ENCODE measurements around the gene RET.

The RET gene

DNA sequence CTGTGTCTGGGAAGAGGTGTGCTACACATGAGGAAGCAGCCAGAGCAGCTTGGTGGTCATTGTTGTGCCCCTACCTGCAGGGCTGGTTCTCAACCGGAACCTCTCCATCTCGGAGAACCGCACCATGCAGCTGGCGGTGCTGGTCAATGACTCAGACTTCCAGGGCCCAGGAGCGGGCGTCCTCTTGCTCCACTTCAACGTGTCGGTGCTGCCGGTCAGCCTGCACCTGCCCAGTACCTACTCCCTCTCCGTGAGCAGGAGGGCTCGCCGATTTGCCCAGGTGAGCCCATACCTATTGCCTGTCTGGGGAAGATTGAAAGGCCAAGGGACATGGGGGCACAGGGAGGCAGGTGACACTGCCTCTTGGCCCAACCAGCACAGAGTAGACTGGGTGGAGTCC, 32.1 kb downstream of the RET start:
- DNase-seq (ENCODE audit: low spot score): no peak

DNA sequence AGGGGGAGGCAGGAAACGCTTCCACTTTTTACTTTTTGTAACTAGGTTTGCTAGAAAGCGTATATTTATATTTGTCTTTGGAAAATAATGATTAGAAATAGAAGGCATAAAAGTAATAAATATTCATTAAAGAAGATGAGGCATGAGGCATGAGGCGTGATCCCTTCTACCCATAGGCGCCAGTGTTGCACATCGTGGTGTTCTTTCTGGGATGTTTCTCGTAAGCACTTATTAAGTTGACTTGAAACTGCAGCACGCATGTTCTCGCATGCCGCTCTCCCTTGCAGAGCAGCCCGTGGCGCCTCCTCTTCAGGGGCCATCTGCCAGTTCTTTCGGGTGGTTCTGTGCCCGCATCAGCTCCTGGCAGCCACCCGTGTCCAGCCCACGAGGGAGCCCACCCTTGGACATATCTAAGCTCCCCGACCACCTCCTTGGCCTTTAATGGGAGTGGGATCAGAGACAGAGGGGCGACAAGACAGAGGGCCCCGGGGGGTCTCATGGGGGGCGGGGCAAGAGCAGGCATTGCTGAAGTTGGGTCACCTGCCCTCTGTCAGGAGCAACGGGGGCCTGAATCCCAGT, 32.9 kb downstream of the RET start:
- no peak for DNase-seq (ENCODE audit: low spot score)

DNA sequence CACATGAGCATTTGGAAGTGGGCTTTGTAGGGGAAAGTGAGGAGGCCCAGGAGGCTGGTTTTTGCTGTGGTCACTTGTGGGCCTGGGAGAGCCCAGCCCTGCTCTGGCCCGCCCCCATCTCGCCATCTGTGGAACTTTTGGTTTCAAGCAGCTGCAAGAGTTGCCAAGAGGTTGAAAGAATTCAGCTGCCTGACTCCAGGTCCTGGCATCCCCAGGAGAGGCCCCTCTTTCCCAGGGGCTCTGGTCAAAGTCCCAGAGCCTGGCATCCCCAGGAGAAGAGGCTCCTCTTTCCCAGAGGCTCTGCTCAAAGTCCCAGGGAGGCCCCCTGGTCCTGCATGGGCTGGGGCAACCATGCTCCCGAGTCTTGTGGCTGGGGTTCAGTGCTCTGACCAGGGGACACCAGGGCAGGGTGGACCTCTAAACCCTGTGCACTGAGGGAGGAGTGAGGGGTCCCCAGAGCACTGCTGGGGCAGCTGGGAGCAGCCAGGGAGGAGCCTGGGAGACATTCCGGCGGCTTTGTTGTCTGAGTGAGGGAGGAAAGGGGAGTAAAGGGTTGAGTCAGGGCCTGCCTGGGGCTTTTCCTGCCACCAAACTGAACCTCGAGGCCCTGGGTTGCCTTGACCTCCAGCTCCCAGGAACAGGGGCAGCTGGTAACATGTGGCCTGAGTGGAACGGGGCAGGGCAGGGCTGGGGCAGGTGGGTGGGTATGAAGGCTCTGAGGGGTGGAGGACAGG, 33.6 kb downstream of the RET start:
- peak; percentile 74 for DNase-seq (ENCODE audit: low spot score)

DNA sequence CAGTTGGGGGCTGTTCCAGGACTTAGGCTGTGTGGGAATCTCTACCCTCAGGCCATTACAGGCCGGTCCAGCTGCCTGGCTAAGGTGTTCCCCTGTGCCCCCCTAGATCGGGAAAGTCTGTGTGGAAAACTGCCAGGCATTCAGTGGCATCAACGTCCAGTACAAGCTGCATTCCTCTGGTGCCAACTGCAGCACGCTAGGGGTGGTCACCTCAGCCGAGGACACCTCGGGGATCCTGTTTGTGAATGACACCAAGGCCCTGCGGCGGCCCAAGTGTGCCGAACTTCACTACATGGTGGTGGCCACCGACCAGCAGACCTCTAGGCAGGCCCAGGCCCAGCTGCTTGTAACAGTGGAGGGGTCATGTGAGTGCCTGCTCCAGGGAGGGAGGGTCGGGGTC, 34.2 kb downstream of the RET start:
- no peak for DNase-seq (ENCODE audit: low spot score)

DNA sequence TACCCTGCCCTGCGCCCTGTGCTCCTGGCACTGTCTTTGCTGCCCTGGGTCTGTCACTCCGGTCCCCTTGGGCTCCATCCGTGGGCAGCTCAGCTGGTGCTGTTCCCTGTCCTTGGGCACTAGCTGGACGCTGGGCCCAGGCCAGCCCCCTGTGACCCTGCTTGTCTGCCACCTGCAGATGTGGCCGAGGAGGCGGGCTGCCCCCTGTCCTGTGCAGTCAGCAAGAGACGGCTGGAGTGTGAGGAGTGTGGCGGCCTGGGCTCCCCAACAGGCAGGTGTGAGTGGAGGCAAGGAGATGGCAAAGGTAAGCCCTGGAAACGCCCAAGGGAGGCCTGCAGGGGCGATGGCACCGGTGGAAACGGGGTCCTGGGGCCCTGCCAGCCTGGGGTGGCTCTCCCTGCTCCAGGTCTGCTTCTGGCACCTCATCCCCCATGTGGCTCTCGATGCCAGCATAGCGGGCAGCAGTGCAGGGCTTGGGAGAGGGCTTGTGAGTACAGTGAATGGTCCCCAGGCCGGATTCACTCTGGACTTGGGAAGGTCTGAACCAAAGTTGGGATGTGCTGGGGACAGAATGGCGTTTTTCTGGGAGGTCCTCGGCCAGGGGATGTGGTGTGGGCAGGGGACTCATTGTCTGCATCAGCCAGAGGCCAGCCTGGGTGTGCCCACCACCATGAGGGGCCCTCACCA, 35.2 kb downstream of the RET start:
- no peak for DNase-seq (ENCODE audit: low spot score)

GRCh38 chr10:43112608-43112961, 35.7 kb downstream of the RET start:
- DNase-seq (ENCODE audit: low spot score): no peak

- no peak for DNase-seq (ENCODE audit: low spot score)
Observed at GRCh38 chr10:43113201-43114087, 36.6 kb downstream of the RET start.

- no peak for DNase-seq (ENCODE audit: low spot score)
Observed at GRCh38 chr10:43114088-43114742, 37.3 kb downstream of the RET start.

GRCh38 chr10:43114743-43115611, 38.1 kb downstream of the RET start:
- peak; percentile 41 for DNase-seq (ENCODE audit: low spot score)

- no peak for DNase-seq (ENCODE audit: low spot score)
Observed at GRCh38 chr10:43115881-43116595, 39.2 kb downstream of the RET start.

GRCh38 chr10:43116596-43116995, 39.7 kb downstream of the RET start:
- DNase-seq (ENCODE audit: low spot score): no peak

GRCh38 chr10:43117031-43117776, 40.3 kb downstream of the RET start:
- no peak for DNase-seq (ENCODE audit: low spot score)

- no peak for DNase-seq (ENCODE audit: low spot score)
Observed at GRCh38 chr10:43117777-43118583, 41.1 kb downstream of the RET start.

DNA sequence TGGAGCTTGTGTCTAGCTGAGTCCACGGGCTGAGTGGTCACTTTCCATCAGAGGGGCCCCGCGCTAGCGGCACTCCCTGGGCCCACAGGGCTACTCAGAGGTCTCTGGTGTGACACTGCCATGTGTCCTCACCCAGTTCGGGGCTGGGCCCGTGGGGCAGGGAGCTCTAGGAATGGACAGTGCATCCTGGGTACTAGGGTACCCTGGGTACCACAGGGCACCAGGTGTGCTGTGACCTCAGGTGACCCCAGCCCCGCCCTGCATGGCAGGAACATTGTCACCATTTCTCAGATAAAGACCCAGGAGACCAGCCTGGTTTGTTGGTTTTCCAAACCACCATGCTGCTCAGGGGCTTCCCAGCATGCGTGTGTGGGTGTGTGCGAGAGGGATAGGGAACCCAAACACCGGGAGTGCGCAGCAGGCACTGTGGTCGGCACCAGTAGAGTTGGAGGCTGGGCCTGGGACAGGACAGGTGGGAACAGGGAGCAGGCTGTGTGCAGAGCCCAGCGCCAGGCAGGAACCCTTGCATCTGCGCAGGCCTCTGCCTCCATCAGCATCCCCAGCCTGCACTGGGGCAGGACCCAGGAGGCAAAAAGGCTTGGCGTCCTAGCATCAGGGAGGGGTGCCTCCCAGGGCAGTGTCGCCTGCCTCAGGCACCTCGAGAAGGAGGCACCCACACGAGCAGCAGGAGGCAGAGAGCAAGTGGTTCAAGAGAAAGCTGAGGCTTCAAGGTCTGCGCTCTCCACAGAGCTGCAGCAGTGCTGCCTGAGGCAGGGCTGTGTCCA, 42.0 kb downstream of the RET start:
- no peak for DNase-seq (ENCODE audit: low spot score)

- no peak for DNase-seq (ENCODE audit: low spot score)
Observed at GRCh38 chr10:43119416-43120115, 42.7 kb downstream of the RET start.

DNA sequence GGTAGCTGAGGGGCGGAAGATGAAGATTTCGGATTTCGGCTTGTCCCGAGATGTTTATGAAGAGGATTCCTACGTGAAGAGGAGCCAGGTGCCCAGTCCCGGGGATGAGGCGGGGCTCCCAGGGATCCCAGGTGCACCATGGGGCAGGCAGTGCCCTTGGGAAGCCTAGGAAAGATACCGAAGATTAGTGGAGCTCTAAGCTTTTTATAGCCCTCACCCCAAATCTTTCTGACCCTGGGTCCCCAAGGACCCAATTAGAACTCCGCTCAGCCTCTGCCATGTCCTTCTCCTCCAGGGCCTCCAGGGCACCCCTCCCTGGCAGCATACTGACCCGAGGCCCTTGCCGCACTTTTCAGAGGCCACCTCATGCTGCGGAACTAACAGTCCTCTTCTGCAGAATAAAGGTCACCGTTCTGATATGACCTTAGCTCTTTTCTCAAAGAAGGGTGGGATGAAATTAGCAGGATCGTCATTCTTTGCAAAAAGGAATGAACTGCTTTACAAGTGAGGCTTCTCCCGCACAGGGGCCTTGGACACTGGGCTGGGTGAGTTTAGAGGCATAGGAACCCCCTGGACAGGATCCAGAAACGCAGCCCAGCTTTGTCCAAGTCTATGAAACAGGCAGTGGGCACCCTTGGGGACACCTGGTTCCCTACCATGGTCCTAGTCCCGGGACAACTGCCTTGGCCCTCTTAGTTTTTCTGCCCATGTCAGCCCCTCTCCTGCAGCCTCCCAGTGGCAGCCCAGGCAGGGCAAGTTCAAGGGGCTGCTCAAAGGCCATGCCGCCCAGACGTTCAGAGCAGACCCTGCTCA, 43.5 kb downstream of the RET start:
- no peak for DNase-seq (ENCODE audit: low spot score)
